Measurements from ENCODE around the gene TMEM51.

Gene TMEM51

GRCh38 chr1:15244813-15245212 is 91.3 kb downstream of the TMEM51 start:
- Histone ChIP-seq H3K4me3 (ENCODE audit: low read length) (no peak overlapping the region), H3K36me3 (ENCODE audit: control insufficient read depth, insufficient read depth, low read length, severe bottlenecking) (no peaks in the 10 kb centered on the region), H3K27me3 (replicated peaks; ENCODE audit: control insufficient read depth, insufficient read depth, low read length) (peaks cover 60% of the 10 kb centered on the region), H3K4me1 (ENCODE audit: control insufficient read depth, insufficient read depth, low read length) (peaks cover 13% of the 10 kb centered on the region), H3K9me3 (ENCODE audit: control insufficient read depth, low read length) (peaks cover 7% of the 10 kb centered on the region), H3K9ac (ENCODE audit: low read length) (no peak overlapping the region)
- DNase-seq (ENCODE audit: low read depth) = no peak

- Histone ChIP-seq H3K4me1 (ENCODE audit: control insufficient read depth, insufficient read depth, low read length) (peaks cover 13% of the 10 kb centered on the region), H3K4me3 (ENCODE audit: low read length) (no peak overlapping the region), H3K36me3 (ENCODE audit: control insufficient read depth, insufficient read depth, low read length, severe bottlenecking) (no peaks in the 10 kb centered on the region), H3K27me3 (replicated peaks; ENCODE audit: control insufficient read depth, insufficient read depth, low read length) (peaks cover 63% of the 10 kb centered on the region), H3K9ac (ENCODE audit: low read length) (no peak overlapping the region), H3K9me3 (ENCODE audit: control insufficient read depth, low read length) (peaks cover 7% of the 10 kb centered on the region)
- peak; percentile 45 for DNase-seq (ENCODE audit: low read depth)
Observed at GRCh38 chr1:15245593-15246360, 92.2 kb downstream of the TMEM51 start.

- Histone ChIP-seq H3K9ac (ENCODE audit: low read length) (no peak within 1 kb of the TSS), H3K36me3 (ENCODE audit: control insufficient read depth, insufficient read depth, low read length, severe bottlenecking) (no peaks in the 10 kb centered on the region), H3K9me3 (ENCODE audit: control insufficient read depth, low read length) (peaks cover 7% of the 10 kb centered on the region), H3K27me3 (replicated peaks; ENCODE audit: control insufficient read depth, insufficient read depth, low read length) (peaks cover 76% of the 10 kb centered on the region), H3K4me1 (ENCODE audit: control insufficient read depth, insufficient read depth, low read length) (peaks cover 13% of the 10 kb centered on the region), H3K4me3 (ENCODE audit: low read length) (peak within 1 kb of the TSS; percentile 16)
- DNase-seq (ENCODE audit: low read depth) = peak; percentile 31
Observed at GRCh38 chr1:15246960-15247614, 93.5 kb downstream of the TMEM51 start, which contains the start of gene FHAD1. TSS of gene FHAD1 (plus strand) at chr1:15247223. CDS start at chr1:15251785, 4,562 bp downstream.

GRCh38 chr1:15248216-15248615 is 94.7 kb downstream of the TMEM51 start:
- H3K27me3 ChIP-seq (replicated peaks; ENCODE audit: control insufficient read depth, insufficient read depth, low read length) = peaks cover 76% of the 10 kb centered on the region
- DNase-seq (ENCODE audit: low read depth) = no peak
- peaks cover 7% of the 10 kb centered on the region for H3K9me3 ChIP-seq (ENCODE audit: control insufficient read depth, low read length)
- H3K4me1 ChIP-seq (ENCODE audit: control insufficient read depth, insufficient read depth, low read length) = peaks cover 13% of the 10 kb centered on the region
- H3K9ac ChIP-seq (ENCODE audit: low read length) = no peak overlapping the region
- H3K4me3 ChIP-seq (ENCODE audit: low read length) = no peak overlapping the region
- no peaks in the 10 kb centered on the region for H3K36me3 ChIP-seq (ENCODE audit: control insufficient read depth, insufficient read depth, low read length, severe bottlenecking)

DNA sequence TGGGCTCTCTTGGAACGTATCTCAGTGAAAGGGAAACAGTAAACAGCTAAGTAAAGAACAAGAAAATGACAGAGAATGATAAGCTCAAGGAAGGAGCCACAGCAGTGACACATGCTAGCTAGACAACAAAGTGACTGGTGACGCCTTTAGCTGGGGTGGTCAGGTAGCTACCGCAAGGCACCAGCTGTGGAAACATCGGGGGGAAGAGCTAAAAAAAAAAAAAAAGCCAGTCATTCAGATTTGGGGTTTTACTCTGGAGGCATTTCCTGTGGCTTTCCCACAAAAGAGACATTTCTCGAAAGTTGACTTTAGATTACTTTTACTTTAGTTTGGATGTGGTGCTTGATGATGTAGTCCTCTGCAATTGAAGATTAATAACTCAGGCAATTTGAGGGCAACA is 95.5 kb downstream of the TMEM51 start:
- Histone ChIP-seq H3K9me3 (ENCODE audit: control insufficient read depth, low read length) (peaks cover 7% of the 10 kb centered on the region), H3K4me3 (ENCODE audit: low read length) (no peak overlapping the region), H3K27me3 (replicated peaks; ENCODE audit: control insufficient read depth, insufficient read depth, low read length) (peaks cover 77% of the 10 kb centered on the region), H3K9ac (ENCODE audit: low read length) (no peak overlapping the region), H3K36me3 (ENCODE audit: control insufficient read depth, insufficient read depth, low read length, severe bottlenecking) (no peaks in the 10 kb centered on the region), H3K4me1 (ENCODE audit: control insufficient read depth, insufficient read depth, low read length) (peaks cover 13% of the 10 kb centered on the region)
- DNase-seq (ENCODE audit: low read depth) = no peak

GRCh38 chr1:15251857-15252835 is 98.6 kb downstream of the TMEM51 start:
- Histone ChIP-seq H3K9me3 (ENCODE audit: control insufficient read depth, low read length) (no peaks in the 10 kb centered on the region), H3K27me3 (replicated peaks; ENCODE audit: control insufficient read depth, insufficient read depth, low read length) (peaks cover 88% of the 10 kb centered on the region), H3K9ac (ENCODE audit: low read length) (no peak overlapping the region), H3K36me3 (ENCODE audit: control insufficient read depth, insufficient read depth, low read length, severe bottlenecking) (no peaks in the 10 kb centered on the region), H3K4me3 (ENCODE audit: low read length) (no peak overlapping the region), H3K4me1 (ENCODE audit: control insufficient read depth, insufficient read depth, low read length) (no peaks in the 10 kb centered on the region)
- DNase-seq (ENCODE audit: low read depth) = no peak

GRCh38 chr1:15254559-15254958 is 101.0 kb downstream of the TMEM51 start:
- Histone ChIP-seq H3K4me3 (ENCODE audit: low read length) (no peak overlapping the region), H3K4me1 (ENCODE audit: control insufficient read depth, insufficient read depth, low read length) (no peaks in the 10 kb centered on the region), H3K9ac (ENCODE audit: low read length) (no peak overlapping the region), H3K9me3 (ENCODE audit: control insufficient read depth, low read length) (no peaks in the 10 kb centered on the region), H3K27me3 (replicated peaks; ENCODE audit: control insufficient read depth, insufficient read depth, low read length) (peaks cover 82% of the 10 kb centered on the region), H3K36me3 (ENCODE audit: control insufficient read depth, insufficient read depth, low read length, severe bottlenecking) (no peaks in the 10 kb centered on the region)
- DNase-seq (ENCODE audit: low read depth) = no peak

DNA sequence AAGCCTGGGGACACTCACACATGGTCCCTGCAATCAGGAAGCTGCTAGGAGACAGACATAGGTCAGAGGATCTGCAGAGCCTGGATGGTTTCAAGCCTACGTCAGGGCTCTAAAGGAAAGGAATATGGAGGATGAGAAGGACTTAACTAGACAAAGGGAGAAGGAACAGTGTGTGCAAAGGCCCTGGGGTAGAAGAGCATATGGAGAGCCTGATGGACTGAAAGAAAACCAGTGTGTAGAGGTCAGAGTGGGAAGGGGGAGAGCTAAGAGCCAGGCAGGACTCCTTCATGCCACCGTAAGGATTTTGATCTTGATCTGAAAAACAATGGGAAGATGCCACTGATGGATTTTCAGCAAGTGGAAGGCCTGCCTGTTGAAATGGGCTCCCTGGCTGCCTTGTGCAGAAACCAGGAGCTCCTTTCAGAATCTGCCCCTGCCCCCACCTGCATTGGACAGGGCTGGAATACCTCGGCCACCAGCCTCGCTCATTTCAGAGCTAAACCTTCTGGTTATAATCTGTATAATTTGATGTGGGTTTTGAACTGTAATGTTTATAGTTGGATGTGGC is 102.1 kb downstream of the TMEM51 start:
- no peak overlapping the region for H3K9ac ChIP-seq (ENCODE audit: low read length)
- no peak for DNase-seq (ENCODE audit: low read depth)
- H3K4me3 ChIP-seq (ENCODE audit: low read length) = no peak overlapping the region
- peaks cover 76% of the 10 kb centered on the region for H3K27me3 ChIP-seq (replicated peaks; ENCODE audit: control insufficient read depth, insufficient read depth, low read length)
- no peaks in the 10 kb centered on the region for H3K9me3 ChIP-seq (ENCODE audit: control insufficient read depth, low read length)
- no peaks in the 10 kb centered on the region for H3K36me3 ChIP-seq (ENCODE audit: control insufficient read depth, insufficient read depth, low read length, severe bottlenecking)
- no peaks in the 10 kb centered on the region for H3K4me1 ChIP-seq (ENCODE audit: control insufficient read depth, insufficient read depth, low read length)

DNA sequence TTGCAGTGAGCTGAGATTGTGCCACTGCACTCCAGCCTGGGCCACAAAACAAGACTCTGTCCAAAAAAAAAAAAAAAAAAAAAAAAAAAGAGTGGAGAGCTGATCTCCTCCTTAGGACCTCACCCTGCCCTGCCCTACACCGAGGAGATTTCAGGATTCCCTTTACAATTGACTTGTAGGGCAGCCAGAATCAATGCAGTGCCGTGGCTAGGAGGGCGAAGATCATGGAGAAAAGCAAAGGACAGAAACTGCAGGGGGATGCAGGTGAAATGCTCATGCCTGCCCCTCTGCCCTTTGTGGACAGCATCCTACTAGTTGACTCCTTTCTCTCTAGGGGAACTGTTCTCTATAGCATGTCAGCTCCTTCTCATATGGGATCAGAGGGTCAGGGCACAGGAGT is 103.0 kb downstream of the TMEM51 start:
- Histone ChIP-seq H3K4me1 (ENCODE audit: control insufficient read depth, insufficient read depth, low read length) (no peaks in the 10 kb centered on the region), H3K4me3 (ENCODE audit: low read length) (no peak overlapping the region), H3K9ac (ENCODE audit: low read length) (no peak overlapping the region), H3K9me3 (ENCODE audit: control insufficient read depth, low read length) (no peaks in the 10 kb centered on the region), H3K27me3 (replicated peaks; ENCODE audit: control insufficient read depth, insufficient read depth, low read length) (peaks cover 76% of the 10 kb centered on the region), H3K36me3 (ENCODE audit: control insufficient read depth, insufficient read depth, low read length, severe bottlenecking) (no peaks in the 10 kb centered on the region)
- DNase-seq (ENCODE audit: low read depth) = no peak

DNA sequence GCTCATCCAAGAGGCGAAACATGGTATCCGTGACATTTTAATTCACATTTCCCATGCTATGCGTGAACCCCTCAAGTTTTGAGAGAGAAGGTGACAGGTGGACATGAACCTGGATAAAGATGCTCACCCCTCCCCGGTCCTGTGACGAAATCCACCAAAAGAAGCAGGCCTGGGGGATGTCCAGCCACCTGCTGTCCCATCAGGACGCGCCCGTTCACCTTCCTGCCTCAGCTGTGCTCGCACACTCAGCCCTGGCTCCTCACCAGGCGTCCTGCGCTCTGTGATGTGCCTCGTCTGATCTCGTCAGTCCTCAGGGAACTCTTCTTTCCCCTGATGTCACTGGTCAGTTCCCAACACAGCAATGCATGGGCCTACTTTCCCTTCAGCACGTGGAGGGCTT is 103.8 kb downstream of the TMEM51 start:
- Histone ChIP-seq H3K36me3 (ENCODE audit: control insufficient read depth, insufficient read depth, low read length, severe bottlenecking) (no peaks in the 10 kb centered on the region), H3K27me3 (replicated peaks; ENCODE audit: control insufficient read depth, insufficient read depth, low read length) (peaks cover 75% of the 10 kb centered on the region), H3K4me1 (ENCODE audit: control insufficient read depth, insufficient read depth, low read length) (no peaks in the 10 kb centered on the region), H3K4me3 (ENCODE audit: low read length) (no peak overlapping the region), H3K9me3 (ENCODE audit: control insufficient read depth, low read length) (no peaks in the 10 kb centered on the region), H3K9ac (ENCODE audit: low read length) (no peak overlapping the region)
- DNase-seq (ENCODE audit: low read depth) = no peak
